ENCODE results near the gene NFATC4.
"Not testable (repeated sequence)": the region's sequence is repeated elsewhere in the genome, so short reads cannot be mapped to it uniquely, and the experiment has no call there.

Gene NFATC4

GRCh38 chr14:24339284-24340151 is 28.5 kb upstream of the NFATC4 start, which contains the start of gene RIPK3:
Gene RIPK3, minus strand, starts transcription at chr14:24339991. Its CDS starts 165 bp downstream, at chr14:24339826.
- no peak for DNase-seq

- no peak for DNase-seq
Observed at GRCh38 chr14:24340606-24341005, 27.4 kb upstream of the NFATC4 start.

GRCh38 chr14:24342889-24343288 is 25.1 kb upstream of the NFATC4 start:
- DNase-seq: no peak

- DNase-seq: no peak
Observed at GRCh38 chr14:24343795-24344660, 24.0 kb upstream of the NFATC4 start.

GRCh38 chr14:24347134-24347533 is 20.9 kb upstream of the NFATC4 start:
- no peak for DNase-seq

GRCh38 chr14:24348186-24348585 is 19.8 kb upstream of the NFATC4 start:
- no peak for DNase-seq

- DNase-seq: no peak
Observed at GRCh38 chr14:24349742-24350141, 18.2 kb upstream of the NFATC4 start.

- DNase-seq: no peak
Observed at GRCh38 chr14:24351517-24351916, 16.5 kb upstream of the NFATC4 start.

- no peak for DNase-seq
Observed at GRCh38 chr14:24353559-24354481, 14.2 kb upstream of the NFATC4 start.

GRCh38 chr14:24354482-24354825 is 13.5 kb upstream of the NFATC4 start:
- not testable (repeated sequence) for DNase-seq

- DNase-seq: no peak
Observed at GRCh38 chr14:24355009-24355408, 13.0 kb upstream of the NFATC4 start.

GRCh38 chr14:24356208-24356607 is 11.8 kb upstream of the NFATC4 start:
- no peak for DNase-seq

GRCh38 chr14:24360281-24360680 is 7.7 kb upstream of the NFATC4 start:
- DNase-seq: no peak

- DNase-seq: no peak
Observed at GRCh38 chr14:24361326-24361725, 6.7 kb upstream of the NFATC4 start.

GRCh38 chr14:24362241-24362960 is 5.6 kb upstream of the NFATC4 start:
- no peak for DNase-seq

GRCh38 chr14:24363401-24363800 is 4.6 kb upstream of the NFATC4 start:
- DNase-seq: no peak

- DNase-seq: no peak
Observed at GRCh38 chr14:24364841-24365240, 3.1 kb upstream of the NFATC4 start.

- DNase-seq: peak; percentile 8
Observed at GRCh38 chr14:24365600-24366412, 2.2 kb upstream of the NFATC4 start.

GRCh38 chr14:24366413-24366720 is 1.6 kb upstream of the NFATC4 start:
- no peak for DNase-seq

- peak; percentile 57 for DNase-seq
Observed at GRCh38 chr14:24366721-24367513, 1.1 kb upstream of the NFATC4 start.

- no peak for DNase-seq
Observed at GRCh38 chr14:24368212-24368561, 203 bp downstream of the NFATC4 start.
